ENCODE measurements around the gene EHF. TPM values are rescaled to one million over a fixed set of nuclear protein-coding genes. Genes with fewer than 3 reads are reported as not detected.

The EHF gene
- total RNA-seq, result 8.6 and 9.0 TPM in 2 replicates
- polyA plus RNA-seq, result 5.8 and 6.2 TPM in 2 replicates

- Histone ChIP-seq H3K27me3 (no peaks in the 10 kb centered on the region), H2AFZ (no peak within 1 kb of the TSS), H4K20me1 (ENCODE audit: insufficient read depth, poor library complexity, severe bottlenecking) (no peaks in the 10 kb centered on the region), H3K4me3 (no peak within 1 kb of the TSS), H3K9me2 (replicated peaks; ENCODE audit: insufficient read depth) (no peaks in the 10 kb centered on the region), H3K79me2 (no peaks in the 10 kb centered on the region), H3K9me3 (ENCODE audit: low read depth) (no peaks in the 10 kb centered on the region), H3K4me1 (ENCODE audit: insufficient read depth) (no peaks in the 10 kb centered on the region), H3K36me3 (replicated peaks; ENCODE audit: insufficient read depth, low read depth) (no peaks in the 10 kb centered on the region), H3K4me2 (peak within 1 kb of the TSS; percentile 46), H3K27ac (peak within 1 kb of the TSS; percentile 68)
- WGBS (ENCODE audit: low lambda C conversion rate, missing lambda C conversion rate), result 61% methylated on average over 7 of the region's 7 CpGs
- TF ChIP-seq EZH2 (IDR thresholded peaks at IDR 0.05; ENCODE audit: borderline replicate concordance), result no peak
- no peak for TF ChIP-seq EZH2phosphoT487 (IDR thresholded peaks at IDR 0.05; ENCODE audit: low read depth, severe bottlenecking, unreplicated experiment)
- TF ChIP-seq CTCF (IDR thresholded peaks at IDR 0.05; ENCODE audit: poor library complexity), result no peak
- DNase-seq (ENCODE audit: low spot score), result peak; percentile 32
These were observed at the start of gene EHF for GRCh38 chr11:34620820-34621792. Gene EHF (plus strand): TSS chr11:34621093. CDS start chr11:34642631, 21,538 bp downstream.

GRCh38 chr11:34573537-34573936 is 47.4 kb upstream of the EHF start:
- no peak overlapping the region for H3K27ac ChIP-seq
- H3K4me2 ChIP-seq, result no peak overlapping the region
- H3K4me3 ChIP-seq, result no peak overlapping the region
- H3K9me3 ChIP-seq (ENCODE audit: low read depth), result no peaks in the 10 kb centered on the region
- H2AFZ ChIP-seq, result no peak overlapping the region
- no peaks in the 10 kb centered on the region for H3K36me3 ChIP-seq (replicated peaks; ENCODE audit: insufficient read depth, low read depth)
- H4K20me1 ChIP-seq (ENCODE audit: insufficient read depth, poor library complexity, severe bottlenecking), result no peaks in the 10 kb centered on the region
- peaks cover under 1% of the 10 kb centered on the region for H3K27me3 ChIP-seq
- no peaks in the 10 kb centered on the region for H3K79me2 ChIP-seq
- TF ChIP-seq EZH2phosphoT487 (IDR thresholded peaks at IDR 0.05; ENCODE audit: low read depth, severe bottlenecking, unreplicated experiment) (no peak), EZH2 (IDR thresholded peaks at IDR 0.05; ENCODE audit: borderline replicate concordance) (no peak), CTCF (IDR thresholded peaks at IDR 0.05; ENCODE audit: poor library complexity) (no peak)
- no peaks in the 10 kb centered on the region for H3K9me2 ChIP-seq (replicated peaks; ENCODE audit: insufficient read depth)
- 96% methylated on average over 7 of the region's 7 CpGs for WGBS (ENCODE audit: low lambda C conversion rate, missing lambda C conversion rate)
- DNase-seq (ENCODE audit: low spot score), result no peak
- H3K4me1 ChIP-seq (ENCODE audit: insufficient read depth), result no peaks in the 10 kb centered on the region

- no peak overlapping the region for H3K4me3 ChIP-seq
- H3K9me2 ChIP-seq (replicated peaks; ENCODE audit: insufficient read depth), result no peaks in the 10 kb centered on the region
- DNase-seq (ENCODE audit: low spot score), result no peak
- no peaks in the 10 kb centered on the region for H3K4me1 ChIP-seq (ENCODE audit: insufficient read depth)
- H3K27me3 ChIP-seq, result peaks cover 14% of the 10 kb centered on the region
- H3K36me3 ChIP-seq (replicated peaks; ENCODE audit: insufficient read depth, low read depth), result no peaks in the 10 kb centered on the region
- H4K20me1 ChIP-seq (ENCODE audit: insufficient read depth, poor library complexity, severe bottlenecking), result no peaks in the 10 kb centered on the region
- TF ChIP-seq CTCF (IDR thresholded peaks at IDR 0.05; ENCODE audit: poor library complexity) (no peak), EZH2phosphoT487 (IDR thresholded peaks at IDR 0.05; ENCODE audit: low read depth, severe bottlenecking, unreplicated experiment) (no peak), EZH2 (IDR thresholded peaks at IDR 0.05; ENCODE audit: borderline replicate concordance) (no peak)
- no peaks in the 10 kb centered on the region for H3K79me2 ChIP-seq
- no peak overlapping the region for H3K4me2 ChIP-seq
- no peak overlapping the region for H2AFZ ChIP-seq
- H3K9me3 ChIP-seq (ENCODE audit: low read depth), result no peaks in the 10 kb centered on the region
- 89% methylated on average over 4 of the region's 4 CpGs for WGBS (ENCODE audit: low lambda C conversion rate, missing lambda C conversion rate)
- no peak overlapping the region for H3K27ac ChIP-seq
These were observed 45.6 kb upstream of the EHF start for GRCh38 chr11:34575261-34575660.

All from hepatocyte (in vitro differentiated cells).